NOMO-1 treated with dmso at 0.1 percent for 144 hours (cell line): Measurements from ENCODE around the gene STXBP5.
"Not testable (repeated sequence)": the region's sequence is repeated elsewhere in the genome, so short reads cannot be mapped to it uniquely, and the experiment has no call there.

Experiments
- DNase-seq: peaks from one replicate; lab custom pipeline; 2025; ENCODE audit not compliant: unreplicated experiment; lab: John Stamatoyannopoulos, UW

Gene STXBP5

GRCh38 chr6:147372806-147373205 lies 168.6 kb downstream of the STXBP5 start:
- no peak for DNase-seq

- DNase-seq = no peak
Measured at GRCh38 chr6:147378819-147379218, 174.6 kb downstream of the STXBP5 start.

GRCh38 chr6:147380841-147381240 lies 176.6 kb downstream of the STXBP5 start:
- not testable (repeated sequence) for DNase-seq

- no peak for DNase-seq
Measured at GRCh38 chr6:147381712-147382111, 177.5 kb downstream of the STXBP5 start.

GRCh38 chr6:147382945-147383554 lies 178.8 kb downstream of the STXBP5 start:
- no peak for DNase-seq

GRCh38 chr6:147384029-147384428 lies 179.8 kb downstream of the STXBP5 start:
- DNase-seq = no peak

GRCh38 chr6:147384737-147385710 lies 180.8 kb downstream of the STXBP5 start:
- DNase-seq = no peak

- no peak for DNase-seq
Measured at GRCh38 chr6:147389463-147389862, 185.2 kb downstream of the STXBP5 start.

- no peak for DNase-seq
Measured at GRCh38 chr6:147390909-147391536, 186.8 kb downstream of the STXBP5 start.

GRCh38 chr6:147392917-147393625 lies 188.9 kb downstream of the STXBP5 start:
- DNase-seq = no peak

- no peak for DNase-seq
Measured at GRCh38 chr6:147395158-147395557, 190.9 kb downstream of the STXBP5 start.

GRCh38 chr6:147397306-147397705 lies 193.1 kb downstream of the STXBP5 start:
- no peak for DNase-seq

GRCh38 chr6:147400968-147401367 lies 196.8 kb downstream of the STXBP5 start:
- no peak for DNase-seq

- DNase-seq = no peak
Measured at GRCh38 chr6:147401779-147402178, 197.6 kb downstream of the STXBP5 start.

- DNase-seq = no peak
Measured at GRCh38 chr6:147406783-147407182, 202.6 kb downstream of the STXBP5 start.

- no peak for DNase-seq
Measured at GRCh38 chr6:147407571-147407970, 203.4 kb downstream of the STXBP5 start.

- no peak for DNase-seq
Measured at GRCh38 chr6:147416622-147417021, 212.4 kb downstream of the STXBP5 start.

- no peak for DNase-seq
Measured at GRCh38 chr6:147417954-147418353, 213.7 kb downstream of the STXBP5 start.

- no peak for DNase-seq
Measured at GRCh38 chr6:147418523-147418922, 214.3 kb downstream of the STXBP5 start.

- no peak for DNase-seq
Measured at GRCh38 chr6:147421903-147422302, 217.7 kb downstream of the STXBP5 start.

GRCh38 chr6:147423111-147423510 lies 218.9 kb downstream of the STXBP5 start:
- no peak for DNase-seq
